Gastrocnemius medialis (tissue), 4 donors: ENCODE results near the gene GNG7.

Experiments
- POLR2A ChIP-seq, 2 donors: fragments of 450-650 bp; IDR thresholded peaks; one replicate each; pipeline ENCODE4 v1.6.1; 2017; ENCODE audit warnings: antibody characterized with exemption in 2 of 2, mild to moderate bottlenecking in 2 of 2, moderate library complexity in 2 of 2
- TF ChIP-seq, protein P1 (sequence below), 5 experiments: fragments of 450-650 bp in 3 of 5; fragments of 200-600 bp in 2 of 5; sonication (generic) in 2 of 5; IDR thresholded peaks in 4 of 5; conservative IDR thresholded peaks in 1 of 5; 1 replicate in 4 of 5; 2 replicates in 1 of 5; pipeline ENCODE4 v1.5.1; 2016 to 2019; ENCODE audit warnings: antibody characterized with exemption in 5 of 5, mild to moderate bottlenecking in 3 of 5, moderate library complexity in 3 of 5

- TF ChIP-seq, protein P1, sequence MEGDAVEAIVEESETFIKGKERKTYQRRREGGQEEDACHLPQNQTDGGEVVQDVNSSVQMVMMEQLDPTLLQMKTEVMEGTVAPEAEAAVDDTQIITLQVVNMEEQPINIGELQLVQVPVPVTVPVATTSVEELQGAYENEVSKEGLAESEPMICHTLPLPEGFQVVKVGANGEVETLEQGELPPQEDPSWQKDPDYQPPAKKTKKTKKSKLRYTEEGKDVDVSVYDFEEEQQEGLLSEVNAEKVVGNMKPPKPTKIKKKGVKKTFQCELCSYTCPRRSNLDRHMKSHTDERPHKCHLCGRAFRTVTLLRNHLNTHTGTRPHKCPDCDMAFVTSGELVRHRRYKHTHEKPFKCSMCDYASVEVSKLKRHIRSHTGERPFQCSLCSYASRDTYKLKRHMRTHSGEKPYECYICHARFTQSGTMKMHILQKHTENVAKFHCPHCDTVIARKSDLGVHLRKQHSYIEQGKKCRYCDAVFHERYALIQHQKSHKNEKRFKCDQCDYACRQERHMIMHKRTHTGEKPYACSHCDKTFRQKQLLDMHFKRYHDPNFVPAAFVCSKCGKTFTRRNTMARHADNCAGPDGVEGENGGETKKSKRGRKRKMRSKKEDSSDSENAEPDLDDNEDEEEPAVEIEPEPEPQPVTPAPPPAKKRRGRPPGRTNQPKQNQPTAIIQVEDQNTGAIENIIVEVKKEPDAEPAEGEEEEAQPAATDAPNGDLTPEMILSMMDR (IDR thresholded peaks at IDR 0.05 in 4 of 5, conservative IDR thresholded peaks at IDR 0.05 in 1 of 5), result no peak
- no peak for TF ChIP-seq POLR2A (IDR thresholded peaks at IDR 0.05)
Measured at GRCh38 chr19:2590630-2591399, 111.7 kb downstream of the GNG7 start.
